PC-3 (cell line): ENCODE data around the gene CYP4F8.

Experiments
- EZH2 ChIP-seq: fragments of 300-600 bp; sonication (generic); IDR thresholded peaks from one replicate; pipeline ENCODE4 v1.6.1; 2017; ENCODE audit warnings: antibody characterized with exemption, mild to moderate bottlenecking, low read length; ENCODE audit not compliant: unreplicated experiment
- TF ChIP-seq, protein P1 (sequence below): fragments of 300-600 bp; sonication (generic); conservative IDR thresholded peaks from 2 replicates; pipeline ENCODE4 v1.5.1; 2017; ENCODE audit warnings: antibody characterized with exemption, low read depth, mild to moderate bottlenecking, low read length

DNA sequence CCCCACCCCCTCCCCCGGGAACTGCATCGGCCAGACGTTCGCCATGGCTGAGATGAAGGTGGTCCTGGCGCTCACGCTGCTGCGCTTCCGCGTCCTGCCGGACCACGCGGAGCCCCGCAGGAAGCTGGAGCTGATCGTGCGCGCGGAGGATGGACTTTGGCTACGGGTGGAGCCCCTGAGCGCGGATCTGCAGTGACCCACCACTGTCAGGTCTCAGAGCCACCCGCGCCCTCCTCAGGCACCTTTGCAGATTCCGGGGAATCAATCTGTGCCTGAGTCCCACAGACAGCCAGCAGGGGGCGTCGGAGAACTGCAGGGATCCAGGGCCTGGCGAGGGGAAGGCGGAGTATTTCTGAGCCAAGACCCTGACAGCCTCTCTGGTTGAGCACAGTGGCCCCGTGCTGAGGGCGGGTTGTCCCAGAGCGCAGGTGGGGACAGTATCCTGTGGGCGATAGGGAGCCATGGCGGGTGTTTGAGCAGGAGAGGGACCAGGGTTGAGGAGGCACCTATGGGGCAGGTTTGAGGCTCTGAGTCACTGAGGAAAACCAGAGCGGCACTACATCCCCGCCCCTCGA is 30.4 kb upstream of the CYP4F8 start:
- no peak for TF ChIP-seq EZH2
- TF ChIP-seq, protein P1, sequence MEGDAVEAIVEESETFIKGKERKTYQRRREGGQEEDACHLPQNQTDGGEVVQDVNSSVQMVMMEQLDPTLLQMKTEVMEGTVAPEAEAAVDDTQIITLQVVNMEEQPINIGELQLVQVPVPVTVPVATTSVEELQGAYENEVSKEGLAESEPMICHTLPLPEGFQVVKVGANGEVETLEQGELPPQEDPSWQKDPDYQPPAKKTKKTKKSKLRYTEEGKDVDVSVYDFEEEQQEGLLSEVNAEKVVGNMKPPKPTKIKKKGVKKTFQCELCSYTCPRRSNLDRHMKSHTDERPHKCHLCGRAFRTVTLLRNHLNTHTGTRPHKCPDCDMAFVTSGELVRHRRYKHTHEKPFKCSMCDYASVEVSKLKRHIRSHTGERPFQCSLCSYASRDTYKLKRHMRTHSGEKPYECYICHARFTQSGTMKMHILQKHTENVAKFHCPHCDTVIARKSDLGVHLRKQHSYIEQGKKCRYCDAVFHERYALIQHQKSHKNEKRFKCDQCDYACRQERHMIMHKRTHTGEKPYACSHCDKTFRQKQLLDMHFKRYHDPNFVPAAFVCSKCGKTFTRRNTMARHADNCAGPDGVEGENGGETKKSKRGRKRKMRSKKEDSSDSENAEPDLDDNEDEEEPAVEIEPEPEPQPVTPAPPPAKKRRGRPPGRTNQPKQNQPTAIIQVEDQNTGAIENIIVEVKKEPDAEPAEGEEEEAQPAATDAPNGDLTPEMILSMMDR = peak; percentile 93
